ENCODE results near the gene AIFM2.

GRCh38 chr10:70155255-70155838, 22.7 kb upstream of the AIFM2 start:
- TF ChIP-seq CTCF (IDR thresholded peaks at IDR 0.05) = no peak
- no peak for TF ChIP-seq POLR2A (IDR thresholded peaks at IDR 0.05)

Data from lower leg skin (tissue), 3 donors.